HCT116 (cell line): ENCODE measurements around the gene JAG1. TPM values are rescaled to one million over a fixed set of nuclear protein-coding genes. Genes with fewer than 3 reads are reported as not detected.

Experiments
- ATAC-seq: fragments of 200-7000 bp; cut with Tn5 transposase; 2 replicates; pipeline ENCODE4 v1.9.1; 2020; ENCODE audit warnings: mild to moderate bottlenecking, moderate library complexity
- BruUV-seq: library from RNA; stranded (reverse); fragments of 400-500 nt; replicated peaks from 2 replicates; lab custom pipeline; 2021; lab: Mats Ljungman, UMichigan
- CTCF ChIA-PET: fragments of 300-600 bp; sonication (Branson Sonifier 250); formaldehyde crosslinking; loops from one replicate; lab custom pipeline; 2021; ENCODE audit warnings: antibody characterized with exemption; lab: Charles Lee
- POLR2A ChIA-PET: fragments of 300-600, 350-600 bp; sonication (Branson Sonifier 250); formaldehyde crosslinking; loops from one replicate; lab custom pipeline; 2021; ENCODE audit warnings: antibody characterized with exemption; lab: Charles Lee
- RAD21 ChIA-PET, 2 experiments: fragments of 300-600 bp; sonication (Branson Sonifier 250); formaldehyde crosslinking; loops; one replicate each; lab custom pipeline; 2023; ENCODE audit warnings: low total read pairs in 2 of 2; ENCODE audit not compliant: uncharacterized antibody in 2 of 2, unreplicated experiment in 2 of 2, low non-redundant PET in 1 of 2; lab: Charles Lee
- DNase-seq: peaks from one replicate; pipeline ENCODE4 v3.0.0-alpha.2; 2010; ENCODE audit warnings: low read depth, low spot score
- H2AFZ ChIP-seq: fragments of 200-600 bp; shearing (Covaris generic), sonication (generic); 2 replicates; pipeline ENCODE4 v1.6.1; 2017; ENCODE audit warnings: low read depth, mixed run types, mixed read lengths, antibody characterized with exemption, low read length; ENCODE audit not compliant: poor library complexity, severe bottlenecking
- H3K27ac ChIP-seq: 2 replicates; pipeline ENCODE4 v1.5.1; 2012; ENCODE audit warnings: low read depth, low read length
- H3K27me3 ChIP-seq: fragments of 200-600 bp; sonication (generic); 2 replicates; pipeline ENCODE4 v1.6.1; 2016; ENCODE audit warnings: mixed run types, low read length, mixed read lengths; ENCODE audit not compliant: insufficient read depth
- H3K36me3 ChIP-seq, 2 experiments: fragments of 200-500 bp in 1 of 2; fragments of 200-600 bp in 1 of 2; sonication (Bioruptor generic) in 1 of 2; sonication (generic) in 1 of 2; 2 replicates each; pipeline versions ENCODE4 v1.5.1 to v1.6.1; 2014 to 2016; ENCODE audit warnings: low read length in 2 of 2, inconsistent platforms in 1 of 2, mixed read lengths in 1 of 2, mixed run types in 1 of 2; ENCODE audit not compliant: insufficient read depth in 2 of 2, control insufficient read depth in 1 of 2
- H3K4me1 ChIP-seq, 2 experiments: fragments of 200-600 bp in 1 of 2; sonication (generic) in 1 of 2; 2 replicates each; pipeline versions ENCODE4 v1.5.1 to v1.6.1; 2012 to 2017; ENCODE audit warnings: low read length in 2 of 2, inconsistent platforms in 1 of 2, mild to moderate bottlenecking in 1 of 2, mixed read lengths in 1 of 2, mixed run types in 1 of 2, moderate library complexity in 1 of 2; ENCODE audit not compliant: insufficient read depth in 2 of 2, control insufficient read depth in 1 of 2
- H3K4me2 ChIP-seq: fragments of 200-600 bp; sonication (generic); 2 replicates; pipeline ENCODE4 v1.6.1; 2017; ENCODE audit warnings: mixed run types, low read length, mixed read lengths
- H3K4me3 ChIP-seq, 2 experiments: fragments of 200-600 bp in 1 of 2; sonication (generic) in 1 of 2; replicated peaks in 1 of 2; 2 replicates each; pipeline ENCODE4 v1.5.1; 2011 to 2016; ENCODE audit warnings: low read length in 2 of 2, control low read depth in 1 of 2, low read depth in 1 of 2, mild to moderate bottlenecking in 1 of 2, mixed read lengths in 1 of 2, mixed run types in 1 of 2
- H3K79me2 ChIP-seq: fragments of 200-600 bp; sonication (generic); 2 replicates; pipeline ENCODE4 v1.6.1; 2017; ENCODE audit warnings: mild to moderate bottlenecking, mixed run types, low read length, moderate library complexity, mixed read lengths; ENCODE audit not compliant: insufficient read depth
- H3K9ac ChIP-seq: fragments of 200-600 bp; sonication (generic); 2 replicates; pipeline ENCODE4 v1.6.1; 2016; ENCODE audit warnings: low read length, mixed read lengths
- H3K9me2 ChIP-seq: fragments of 200-600 bp; sonication (generic), shearing (Covaris generic); 2 replicates; pipeline ENCODE4 v1.6.1; 2017; ENCODE audit warnings: mixed run types, mild to moderate bottlenecking, moderate library complexity; ENCODE audit not compliant: insufficient read depth
- H3K9me3 ChIP-seq, 2 experiments: fragments of 200-500 bp in 1 of 2; fragments of 200-600 bp in 1 of 2; sonication (Bioruptor generic) in 1 of 2; sonication (generic) in 1 of 2; 2 replicates each; pipeline ENCODE4 v1.6.1; 2014 to 2017; ENCODE audit warnings: low read length in 2 of 2, mixed read lengths in 2 of 2, inconsistent platforms in 1 of 2, low read depth in 1 of 2, mild to moderate bottlenecking in 1 of 2, mixed run types in 1 of 2, moderate library complexity in 1 of 2; ENCODE audit not compliant: control insufficient read depth in 1 of 2, insufficient read depth in 1 of 2
- H4K20me1 ChIP-seq: fragments of 200-600 bp; sonication (generic), shearing (Covaris generic); 2 replicates; pipeline ENCODE4 v1.6.1; 2017; ENCODE audit warnings: mixed run types, mild to moderate bottlenecking, moderate library complexity; ENCODE audit not compliant: insufficient read depth
- EZH2 ChIP-seq: fragments of 200-600 bp; sonication (generic); IDR thresholded peaks from 2 replicates; pipeline ENCODE4 v1.6.1; 2017; ENCODE audit warnings: antibody characterized with exemption, mixed run types
- FOSL1 ChIP-seq: IDR thresholded peaks from 2 replicates; pipeline ENCODE4 v1.6.1; 2012; ENCODE audit warnings: low read depth
- MAX ChIP-seq: IDR thresholded peaks from 2 replicates; pipeline ENCODE4 v1.6.1; 2012
- RAD21 ChIP-seq: IDR thresholded peaks from 2 replicates; pipeline ENCODE4 v1.6.1; 2012; ENCODE audit warnings: low read depth, mild to moderate bottlenecking
- SRF ChIP-seq: IDR thresholded peaks from 2 replicates; pipeline ENCODE4 v1.6.1; 2012; ENCODE audit warnings: low read depth
- ZBTB33 ChIP-seq: IDR thresholded peaks from 2 replicates; pipeline ENCODE4 v1.6.1; 2011; ENCODE audit warnings: mild to moderate bottlenecking, low read length, moderate library complexity; ENCODE audit not compliant: insufficient replicate concordance; ENCODE audit errors: extremely low read depth
- ZFX ChIP-seq: fragments of 450-650 bp; IDR thresholded peaks from 2 replicates; pipeline ENCODE4 v1.6.1; 2017
- intact Hi-C: fragments of 100-400 bp; cut with micrococcal nuclease; formaldehyde crosslinking; loops from 2 replicates; pipeline ENCODE4 v1.10.0; 2022
- total RNA-seq: library from RNA; stranded (reverse); gene quantifications from one replicate; pipeline ENCODE4 v1.2.1, GENCODE V29; 2021; ENCODE audit not compliant: unreplicated experiment

JAG1 gene
- total RNA-seq, 1 experiment from 2014 or later: 31.9 TPM

- no peak overlapping the region for H2AFZ ChIP-seq
- ChIA-PET POLR2A (no interaction called here), CTCF (no interaction called here), RAD21 (no interaction called here)
- DNase-seq (no peak), ATAC-seq (no peak)
- no peak overlapping the region for H3K4me2 ChIP-seq
- no peaks in the 10 kb centered on the region for H3K9me2 ChIP-seq
- peaks cover 8 to 17% of the 10 kb centered on the region in 2 experiments; a peak in 3 of 4 replicates for H3K4me1 ChIP-seq
- H3K4me3 ChIP-seq: no peak overlapping the region
- H3K9me3 ChIP-seq: no peaks in the 10 kb centered on the region
- no peaks in the 10 kb centered on the region for H4K20me1 ChIP-seq
- no peak overlapping the region for H3K9ac ChIP-seq
- H3K27me3 ChIP-seq: no peaks in the 10 kb centered on the region
- no peaks in the 10 kb centered on the region for H3K79me2 ChIP-seq
- H3K27ac ChIP-seq: no peak overlapping the region
- BruUV-seq: no TSS peak
- H3K36me3 ChIP-seq: no peaks in the 10 kb centered on the region
- TF ChIP-seq SRF (no peak), ZBTB33 (no peak), MAX (no peak), RAD21 (no peak), ZFX (no peak)
- intact Hi-C loops: no loop called here
These were observed 43.1 kb upstream of the JAG1 start for GRCh38 chr20:10716855-10717254.

DNA sequence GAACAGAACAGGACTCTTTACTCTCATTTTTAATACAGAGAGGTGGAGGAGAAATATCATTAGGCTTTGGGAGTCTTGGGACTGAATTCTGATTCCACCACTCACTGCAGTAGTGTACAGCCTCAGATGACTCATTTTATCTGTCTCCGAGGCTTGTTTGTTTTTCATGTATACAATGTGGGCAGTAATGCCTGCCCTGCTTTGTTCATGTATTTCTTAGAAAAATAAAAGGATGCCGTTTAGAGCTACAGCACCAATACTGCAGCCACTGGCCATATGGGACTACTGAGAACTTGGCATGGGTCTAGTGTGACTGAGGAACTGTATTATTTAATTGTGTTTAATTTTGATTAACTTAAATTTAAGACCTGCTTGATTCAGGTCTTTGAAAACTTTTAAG lies 41.2 kb upstream of the JAG1 start:
- DNase-seq: no peak
- Histone ChIP-seq H3K4me2 (peak overlapping the region; percentile 48), H3K9me2 (no peaks in the 10 kb centered on the region), H3K79me2 (no peaks in the 10 kb centered on the region), H3K27ac (no peak overlapping the region), H2AFZ (peak overlapping the region; percentile 60), H3K36me3 (no peaks in the 10 kb centered on the region), H3K27me3 (no peaks in the 10 kb centered on the region), H3K9me3 (no peaks in the 10 kb centered on the region), H4K20me1 (no peaks in the 10 kb centered on the region), H3K9ac (no peak overlapping the region), H3K4me1 (peaks cover 8 to 14% of the 10 kb centered on the region in 2 experiments; a peak in 3 of 4 replicates), H3K4me3 (no peak overlapping the region)
- BruUV-seq: no TSS peak
- peak; percentile 81 for ATAC-seq
- CTCF ChIA-PET: no interaction called here
- POLR2A ChIA-PET: interaction anchor here (1.3 kb wide), 1 partner anchor 10 kb away, joined by 4 read pairs; no protein-coding TSS in a partner anchor
- TF ChIP-seq EZH2 (no peak), FOSL1 (peak; percentile 40; the same call in 1 of the 2 replicates)
- intact Hi-C loops: no loop called here
- RAD21 ChIA-PET: no interaction called here
